Neural crest cell (in vitro differentiated cells): ENCODE results near the gene PTPRM. TPM values are rescaled to one million over a fixed set of nuclear protein-coding genes. Genes with fewer than 3 reads are reported as not detected.

Source experiments
- DNase-seq: peaks from one replicate; pipeline ENCODE4 v3.0.0; 2021; ENCODE audit warnings: low read depth, mixed read lengths, low spot score
- H3K27ac Mint-ChIP-seq: one replicate; pipeline ENCODE4 v1.8.0; 2021; ENCODE audit warnings: mild to moderate bottlenecking, mixed read lengths; ENCODE audit not compliant: unreplicated experiment
- H3K27me3 Mint-ChIP-seq: 2 replicates; pipeline ENCODE4 v1.8.0; 2021; ENCODE audit warnings: low read depth, mild to moderate bottlenecking, mixed read lengths
- H3K36me3 Mint-ChIP-seq: 2 replicates; pipeline ENCODE4 v1.8.0; 2021; ENCODE audit warnings: low read depth, mild to moderate bottlenecking, mixed read lengths
- H3K4me1 Mint-ChIP-seq: 2 replicates; pipeline ENCODE4 v1.8.0; 2021; ENCODE audit warnings: mixed read lengths
- H3K4me3 Mint-ChIP-seq: one replicate; pipeline ENCODE4 v1.8.0; 2021; ENCODE audit warnings: mild to moderate bottlenecking, mixed read lengths
- H3K9me3 Mint-ChIP-seq: 2 replicates; pipeline ENCODE4 v1.8.0; 2021; ENCODE audit warnings: mixed read lengths
- total RNA-seq: library from RNA; stranded (reverse); gene quantifications from 2 replicates; pipeline ENCODE4 v1.2.1, GENCODE V29; 2021
- TF ChIP-seq, protein P1 (sequence below): fragments of 200-600 bp; sonication (generic); conservative IDR thresholded peaks from 2 replicates; pipeline ENCODE4 v1.5.0; 2021; ENCODE audit warnings: antibody characterized with exemption, mild to moderate bottlenecking

Gene PTPRM
- total RNA-seq, 1 donor from 2014 or later = 7.7 TPM

DNA sequence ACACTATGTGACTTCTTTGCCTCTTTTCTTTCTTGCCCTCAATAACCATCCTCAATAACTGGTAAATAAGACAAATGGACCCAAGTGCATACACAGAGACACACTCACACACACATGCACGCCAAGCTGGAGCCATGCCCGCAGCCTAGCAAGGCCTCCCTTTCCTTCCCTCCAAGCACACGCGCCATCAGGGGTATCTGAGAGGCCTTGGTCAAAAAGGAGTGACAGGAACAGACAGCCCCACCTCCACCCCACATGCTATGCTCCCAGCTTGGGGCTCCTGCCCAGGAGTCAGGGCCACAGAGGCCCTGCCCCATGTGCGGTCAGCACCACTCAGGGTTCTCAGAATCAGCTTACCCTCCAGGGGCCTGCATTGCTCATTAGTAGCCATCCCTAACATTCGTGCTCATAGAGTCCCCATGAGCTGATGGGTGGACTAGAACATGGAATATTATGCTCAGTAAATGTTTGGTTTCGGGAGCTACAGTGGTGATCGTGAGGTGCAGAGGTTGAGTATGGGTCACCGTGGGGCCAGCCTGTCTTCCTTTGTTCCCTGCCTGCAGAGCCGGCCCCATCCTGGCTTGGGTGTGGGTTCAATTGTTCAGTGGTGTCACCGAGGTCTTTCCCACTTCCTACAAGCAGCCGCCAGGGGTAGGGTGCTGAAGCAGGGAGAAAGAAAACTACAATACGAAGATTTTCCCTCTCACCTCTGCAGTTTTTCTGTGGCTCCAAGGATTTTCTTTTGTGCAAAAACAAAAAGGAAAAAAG is 884.0 kb downstream of the PTPRM start:
- no peak for DNase-seq
- Mint-ChIP-seq H3K27me3 (no peaks in the 10 kb centered on the region), H3K27ac (no peak overlapping the region), H3K4me1 (peaks cover 6% of the 10 kb centered on the region), H3K4me3 (no peak overlapping the region), H3K36me3 (no peaks in the 10 kb centered on the region), H3K9me3 (peaks cover 7% of the 10 kb centered on the region)
- TF ChIP-seq, protein P1, sequence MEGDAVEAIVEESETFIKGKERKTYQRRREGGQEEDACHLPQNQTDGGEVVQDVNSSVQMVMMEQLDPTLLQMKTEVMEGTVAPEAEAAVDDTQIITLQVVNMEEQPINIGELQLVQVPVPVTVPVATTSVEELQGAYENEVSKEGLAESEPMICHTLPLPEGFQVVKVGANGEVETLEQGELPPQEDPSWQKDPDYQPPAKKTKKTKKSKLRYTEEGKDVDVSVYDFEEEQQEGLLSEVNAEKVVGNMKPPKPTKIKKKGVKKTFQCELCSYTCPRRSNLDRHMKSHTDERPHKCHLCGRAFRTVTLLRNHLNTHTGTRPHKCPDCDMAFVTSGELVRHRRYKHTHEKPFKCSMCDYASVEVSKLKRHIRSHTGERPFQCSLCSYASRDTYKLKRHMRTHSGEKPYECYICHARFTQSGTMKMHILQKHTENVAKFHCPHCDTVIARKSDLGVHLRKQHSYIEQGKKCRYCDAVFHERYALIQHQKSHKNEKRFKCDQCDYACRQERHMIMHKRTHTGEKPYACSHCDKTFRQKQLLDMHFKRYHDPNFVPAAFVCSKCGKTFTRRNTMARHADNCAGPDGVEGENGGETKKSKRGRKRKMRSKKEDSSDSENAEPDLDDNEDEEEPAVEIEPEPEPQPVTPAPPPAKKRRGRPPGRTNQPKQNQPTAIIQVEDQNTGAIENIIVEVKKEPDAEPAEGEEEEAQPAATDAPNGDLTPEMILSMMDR = no peak

DNA sequence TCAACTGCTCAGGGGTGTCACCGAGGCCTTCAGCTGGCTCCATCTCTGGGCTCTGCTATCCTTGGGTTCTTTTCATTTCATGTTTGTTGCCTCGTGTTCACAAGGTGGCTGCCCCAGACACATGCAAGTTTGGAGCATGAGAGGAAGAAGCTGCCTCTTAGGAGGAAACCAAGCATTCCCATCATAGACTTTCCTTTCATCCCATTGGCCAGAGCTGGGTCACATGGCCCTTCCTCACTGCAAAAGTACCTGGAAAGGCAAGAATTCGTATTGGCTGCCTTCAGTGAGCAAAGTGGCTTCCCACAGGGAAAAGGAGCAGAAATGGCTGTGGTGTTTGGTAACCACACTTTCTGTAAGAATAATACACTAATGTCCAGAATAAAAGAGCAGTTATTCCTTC is 886.4 kb downstream of the PTPRM start:
- TF ChIP-seq, protein P1 = no peak
- Mint-ChIP-seq H3K27me3 (no peaks in the 10 kb centered on the region), H3K9me3 (peaks cover 3% of the 10 kb centered on the region), H3K27ac (no peak overlapping the region), H3K36me3 (no peaks in the 10 kb centered on the region), H3K4me1 (peaks cover 6% of the 10 kb centered on the region), H3K4me3 (no peak overlapping the region)
- DNase-seq = no peak

DNA sequence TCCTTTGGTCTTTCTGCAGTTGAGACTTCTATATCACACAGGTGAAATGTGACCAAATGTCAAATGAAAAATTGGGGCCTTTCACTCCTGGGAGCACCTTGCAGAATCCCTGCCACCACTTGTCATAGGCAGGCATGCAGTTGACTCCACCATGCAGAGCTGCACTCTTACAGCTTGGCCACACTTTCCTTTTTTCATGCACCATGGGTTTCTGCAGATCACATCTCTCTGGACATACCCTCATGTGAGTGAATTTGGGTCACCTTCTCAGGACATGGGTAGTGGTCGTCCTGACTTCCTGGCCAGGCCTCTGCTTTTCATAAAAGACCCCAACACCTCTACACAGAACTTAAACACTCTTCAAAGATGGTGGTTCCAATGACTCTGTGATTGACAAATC is 887.0 kb downstream of the PTPRM start:
- Mint-ChIP-seq H3K27me3 (no peaks in the 10 kb centered on the region), H3K27ac (no peak overlapping the region), H3K4me3 (no peak overlapping the region), H3K4me1 (peaks cover 6% of the 10 kb centered on the region), H3K36me3 (no peaks in the 10 kb centered on the region), H3K9me3 (peaks cover 3% of the 10 kb centered on the region)
- TF ChIP-seq, protein P1 = no peak
- DNase-seq = no peak

DNA sequence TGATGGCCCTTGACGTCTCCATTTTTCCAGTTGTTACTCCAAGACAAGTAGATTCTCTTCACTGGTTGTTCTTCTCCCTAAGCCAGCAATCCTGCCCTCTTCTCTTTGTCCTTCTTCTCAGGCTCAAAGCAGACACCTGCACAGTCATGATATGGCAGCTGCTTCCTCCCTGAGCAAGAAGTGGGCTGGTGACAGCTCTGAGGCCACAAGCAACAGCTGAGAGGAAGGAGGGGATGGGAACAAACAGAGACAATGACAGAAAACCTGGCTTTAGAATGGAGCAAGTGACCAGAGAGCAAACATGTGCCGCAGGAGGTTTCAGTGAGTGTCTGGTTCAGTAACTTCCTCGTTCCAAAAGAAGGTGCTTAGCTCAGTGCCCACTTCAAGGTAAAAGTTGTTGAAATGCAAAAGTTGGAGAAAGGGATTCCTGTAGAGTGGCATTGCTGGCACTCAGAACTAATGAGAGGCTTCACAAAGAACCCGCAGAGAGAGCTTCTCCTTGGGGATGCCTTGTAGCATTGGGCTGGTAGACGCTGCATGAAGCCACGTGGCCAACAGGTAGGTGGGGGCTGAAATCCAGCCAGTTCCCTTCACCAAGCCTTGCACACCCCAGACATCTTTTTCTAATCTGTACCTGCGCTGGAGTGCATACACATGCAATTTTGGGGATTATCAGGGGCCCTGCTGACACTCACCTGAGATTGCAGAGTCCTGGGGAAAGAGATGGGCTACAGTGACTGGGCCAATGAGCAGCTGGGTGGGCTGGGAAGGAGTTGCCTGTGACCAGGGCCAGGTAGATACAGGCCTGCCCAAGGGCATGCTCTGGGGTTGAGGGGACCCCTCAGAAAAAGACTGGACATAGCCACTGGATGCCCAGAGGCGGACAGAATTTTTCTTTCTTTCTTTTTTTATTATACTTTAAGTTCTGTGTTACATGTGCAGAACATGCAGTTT is 888.8 kb downstream of the PTPRM start:
- Mint-ChIP-seq H3K4me3 (no peak overlapping the region), H3K27me3 (no peaks in the 10 kb centered on the region), H3K9me3 (no peaks in the 10 kb centered on the region), H3K27ac (no peak overlapping the region), H3K4me1 (peaks cover 6% of the 10 kb centered on the region), H3K36me3 (no peaks in the 10 kb centered on the region)
- TF ChIP-seq, protein P1 = no peak
- DNase-seq = no peak
